T-helper 2 cell treated with Interferon-gamma antibody and Interleukin-4, amounts not matched to agents 100 ng/mL and 5 ng/mL, for 36 hours (primary cell): Measurements from ENCODE around the gene PCMT1. TPM values are rescaled to one million over a fixed set of nuclear protein-coding genes. Genes with fewer than 3 reads are reported as not detected.

Source experiments
- intact Hi-C: fragments of 100-400 bp; cut with micrococcal nuclease; formaldehyde crosslinking; loops from one replicate; pipeline ENCODE4 v1.15.1; 2023
- total RNA-seq: library from RNA; stranded (reverse); gene quantifications from 2 replicates; pipeline ENCODE4 v1.2.3, GENCODE V29; 2022

The PCMT1 gene
- 88.0 and 89.8 TPM in 2 replicates for total RNA-seq

DNA sequence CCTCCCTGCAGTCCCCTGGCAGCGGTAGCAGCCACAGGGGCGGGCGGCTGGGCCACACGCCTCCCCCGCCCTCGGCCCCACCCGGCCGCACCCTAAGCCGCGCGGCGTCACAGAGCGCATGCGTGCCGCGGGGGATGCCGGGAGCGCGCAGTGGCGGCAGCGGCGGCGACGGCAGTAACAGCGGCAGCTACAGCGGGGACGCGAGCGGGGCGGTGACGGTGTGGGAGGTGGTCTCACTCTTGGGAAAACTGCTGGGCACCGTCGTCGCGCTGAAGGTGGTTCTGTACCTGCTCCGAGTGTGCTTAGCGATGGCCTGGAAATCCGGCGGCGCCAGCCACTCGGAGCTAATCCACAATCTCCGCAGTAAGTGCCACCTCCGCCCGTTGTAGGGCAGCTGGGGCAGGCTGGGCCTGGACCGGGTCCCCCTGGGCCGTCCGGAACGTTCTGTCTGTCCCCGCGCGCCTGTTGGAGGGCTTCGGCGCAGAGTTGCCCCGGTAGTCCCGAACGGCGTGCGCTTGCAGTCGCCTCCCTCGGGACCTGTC is at the start of gene PCMT1:
Gene PCMT1 (plus strand): TSS at position 148 of the 542 bp plus-strand sequence. CDS start 161 bp downstream, at position 309.
- intact Hi-C loops, result loop anchor here (1.0 to 5.0 kb wide), 3 partner anchors 101 to 432 kb away; partner anchors contain the start of genes KATNA1, PPIL4 and TAB2

DNA sequence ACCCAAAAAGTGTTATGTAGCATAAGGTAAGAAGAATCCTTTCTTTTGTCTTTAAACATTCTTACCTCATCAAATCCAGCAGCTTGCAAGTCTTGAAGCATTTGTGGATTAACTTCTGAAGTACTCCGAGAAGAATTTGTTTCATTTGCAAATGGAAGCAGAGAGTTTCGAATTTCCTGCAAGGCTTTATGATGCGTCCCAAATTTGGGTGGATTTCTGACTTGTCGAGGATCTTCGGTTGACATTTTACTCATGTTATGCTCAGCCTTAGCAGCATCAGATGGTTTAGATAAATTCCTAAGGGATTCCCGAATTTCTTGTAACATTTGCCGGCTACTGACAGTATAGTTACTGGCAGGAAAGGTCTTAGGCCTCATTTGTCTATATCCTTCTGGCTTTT is 47.8 kb upstream of the PCMT1 start:
- intact Hi-C loops, result no loop called here

DNA sequence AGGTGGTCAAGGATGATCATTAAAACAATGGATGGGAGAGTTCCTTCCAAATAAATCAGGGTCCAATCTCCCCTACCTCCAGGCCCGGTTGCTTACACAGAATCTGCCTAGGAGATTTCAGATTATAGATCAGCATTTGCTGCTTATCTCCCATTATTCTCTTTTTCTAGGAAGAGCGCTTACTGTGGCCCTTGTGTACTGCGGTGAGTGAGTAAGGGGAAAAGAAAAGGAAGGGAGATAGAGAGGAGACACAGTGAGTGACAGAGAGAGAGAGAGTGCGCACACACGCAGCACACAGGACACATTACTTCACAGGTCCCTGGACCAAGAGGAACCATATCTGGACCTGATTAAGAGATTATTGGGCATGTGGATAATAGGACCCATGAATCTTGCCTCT is 37.8 kb upstream of the PCMT1 start:
- intact Hi-C loops, result loop anchor here (10.0 kb wide), 1 partner anchor 293 kb away; no protein-coding TSS in a partner anchor

DNA sequence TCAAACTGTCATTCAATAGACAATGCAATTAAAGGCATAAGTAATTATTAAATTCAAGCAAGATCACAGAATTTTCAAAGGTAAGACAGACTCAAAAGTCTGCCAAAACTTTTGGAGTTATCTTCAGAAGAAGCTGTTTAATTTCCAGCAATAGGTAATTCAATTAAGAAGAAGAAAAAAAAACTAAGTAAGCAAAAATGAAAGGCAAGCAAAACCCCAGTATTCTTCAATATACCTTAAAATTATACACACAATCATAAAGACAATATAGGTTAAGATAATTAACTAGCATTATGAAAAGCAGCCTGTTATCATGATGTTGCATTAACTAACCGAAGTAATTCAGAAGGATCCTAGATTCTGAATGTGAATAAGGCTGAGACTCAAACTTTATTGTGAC is 35.1 kb upstream of the PCMT1 start:
- intact Hi-C loops, result loop anchor here (10.0 kb wide), 1 partner anchor 290 kb away; no protein-coding TSS in a partner anchor

DNA sequence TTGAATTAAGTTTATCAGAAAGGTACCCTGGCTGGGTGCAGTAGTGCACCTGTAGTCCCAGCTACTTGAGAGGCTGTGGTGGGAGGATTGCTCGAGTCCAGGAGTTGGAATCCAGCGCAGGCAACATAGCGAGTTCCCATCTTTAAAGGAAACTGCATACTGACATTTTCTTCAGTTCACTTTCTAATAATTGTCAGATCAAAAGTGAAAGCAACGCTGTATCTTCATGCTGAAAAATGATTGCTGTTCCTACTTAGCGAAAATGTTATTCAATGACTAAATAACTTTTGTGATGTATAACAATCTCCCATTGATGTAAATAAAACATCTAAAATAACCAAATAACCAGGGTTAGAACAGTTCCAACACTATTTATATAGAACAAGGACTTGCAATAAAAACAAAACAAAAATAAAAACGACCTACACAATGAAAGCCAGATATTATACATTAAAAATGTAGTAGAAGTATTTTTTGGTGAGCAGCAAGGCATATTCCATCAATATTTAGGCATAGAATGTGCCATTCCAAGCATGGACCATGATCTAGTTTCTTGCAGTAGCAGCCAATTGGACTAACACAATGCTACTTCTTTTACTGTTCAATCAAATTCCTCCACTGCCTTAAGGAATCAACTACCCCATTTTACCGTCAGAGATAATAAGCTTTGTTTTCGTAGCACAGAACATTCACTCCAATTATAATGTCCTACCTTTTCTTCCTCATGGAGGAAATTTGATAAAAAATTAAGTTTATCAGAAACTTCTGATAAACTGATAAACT is 33.2 kb upstream of the PCMT1 start:
- intact Hi-C loops, result loop anchor here (10.0 kb wide), 1 partner anchor 288 kb away; no protein-coding TSS in a partner anchor

DNA sequence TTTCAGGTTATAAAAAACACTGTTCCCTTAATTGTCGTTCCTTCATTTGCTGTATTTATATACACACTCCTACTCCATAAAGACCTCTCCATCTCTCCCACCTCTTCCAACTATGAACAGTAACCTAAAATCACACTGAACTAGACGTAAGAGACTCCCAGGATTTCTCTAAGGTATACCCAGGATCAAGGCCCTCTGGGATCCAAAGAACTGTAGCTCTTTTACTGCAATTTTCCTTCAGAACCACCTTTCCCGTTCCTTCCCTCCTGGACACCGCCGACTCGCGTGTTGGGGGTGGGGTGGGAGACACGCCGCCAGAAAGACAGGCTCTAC is 32.3 kb upstream of the PCMT1 start:
- intact Hi-C loops, result loop anchor here (10.0 kb wide), 1 partner anchor 288 kb away; no protein-coding TSS in a partner anchor

DNA sequence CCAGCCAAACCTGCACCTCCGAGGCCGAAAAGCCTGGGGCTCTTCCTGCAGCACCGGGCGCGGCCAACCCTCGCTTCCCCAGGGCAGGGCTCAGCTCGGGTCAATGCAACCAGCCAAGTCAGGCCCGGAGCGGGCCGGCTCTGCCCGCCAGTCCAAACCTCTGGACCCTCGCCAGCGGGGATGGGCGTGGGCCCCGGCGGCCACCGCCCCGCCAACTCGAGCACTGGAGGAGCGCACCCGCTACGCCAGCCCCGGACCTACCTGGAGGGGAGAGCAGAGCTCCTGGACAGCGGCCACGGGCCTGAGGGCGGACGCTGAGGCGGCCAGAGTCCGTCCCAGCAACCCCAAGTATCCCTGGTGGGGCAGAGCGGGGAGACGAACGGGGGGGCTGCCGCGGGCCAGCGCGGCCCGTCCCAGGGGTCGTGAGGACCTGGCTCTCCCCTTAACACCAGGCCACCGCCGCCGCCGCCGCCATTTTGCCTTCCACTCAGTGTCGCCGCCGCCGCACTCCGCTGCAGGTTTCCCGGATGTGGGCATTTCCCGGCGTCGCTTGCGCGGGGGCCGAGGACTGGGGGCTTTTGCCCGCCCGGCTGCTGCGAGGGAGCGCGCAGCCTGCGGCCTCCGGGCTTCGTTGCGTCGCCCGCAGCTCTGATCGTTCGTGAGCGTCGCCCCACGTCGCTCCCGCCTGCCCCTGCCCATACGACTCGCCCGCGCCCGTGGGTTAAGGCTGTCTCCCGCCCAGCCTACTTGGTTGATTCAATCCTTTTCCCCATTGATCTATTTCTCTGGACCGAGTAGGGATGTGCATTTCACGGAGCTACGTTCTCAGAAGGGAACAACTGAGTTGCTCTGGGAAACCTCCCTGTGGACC is 31.7 kb upstream of the PCMT1 start, which contains the start of gene LATS1:
Gene LATS1 (minus strand): TSS at position 514 of the 871 bp plus-strand sequence. CDS start 15,975 bp downstream, outside the sequence.
- intact Hi-C loops, result loop anchor here (1.0 to 10.0 kb wide), 7 partner anchors 28 to 287 kb away; partner anchors contain the start of genes GINM1, KATNA1, LRP11 and NUP43

DNA sequence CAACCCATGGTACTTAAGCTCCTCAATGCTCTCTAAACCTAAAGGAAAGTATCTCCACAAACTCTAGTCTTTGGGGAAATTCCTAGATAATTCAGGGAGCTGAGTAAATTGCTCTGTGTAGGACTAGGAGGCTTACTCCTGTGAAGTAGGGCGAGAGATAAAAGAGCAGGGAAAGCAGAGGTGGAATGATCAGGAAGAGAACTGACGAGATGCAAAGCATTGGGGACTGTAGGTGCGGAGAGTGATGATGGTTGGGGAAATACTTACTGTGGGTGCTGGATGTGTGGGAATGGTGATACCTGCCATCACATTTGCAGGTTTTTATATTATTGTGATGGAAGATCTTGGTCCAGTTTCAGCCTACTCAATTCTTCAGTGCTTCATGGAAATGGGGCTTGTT is 30.0 kb upstream of the PCMT1 start:
- intact Hi-C loops, result loop anchor here (2.0 to 10.0 kb wide), 2 partner anchors 145 to 285 kb away; partner anchors contain the start of gene LRP11

DNA sequence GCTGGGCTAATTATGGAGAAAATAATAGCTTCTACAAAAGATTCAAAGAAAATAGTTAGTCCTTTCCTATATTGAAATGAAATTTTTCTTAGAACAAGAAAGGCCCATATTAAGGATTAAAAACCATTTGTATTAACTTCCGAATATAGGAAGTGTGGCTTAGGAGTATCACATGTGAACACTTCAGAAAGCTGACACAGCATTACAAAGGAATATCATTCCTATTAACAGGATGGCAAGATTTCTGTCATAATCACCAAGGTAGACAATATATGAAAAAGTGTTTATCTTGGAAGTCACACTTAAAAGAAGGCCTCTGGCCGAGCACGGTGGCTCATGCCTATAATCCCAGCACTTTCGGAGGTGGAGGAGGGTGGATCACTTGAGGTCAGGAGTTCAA is 26.3 kb upstream of the PCMT1 start:
- intact Hi-C loops, result loop anchor here (1.0 to 5.0 kb wide), 3 partner anchors 99 to 204 kb away; no protein-coding TSS in a partner anchor

DNA sequence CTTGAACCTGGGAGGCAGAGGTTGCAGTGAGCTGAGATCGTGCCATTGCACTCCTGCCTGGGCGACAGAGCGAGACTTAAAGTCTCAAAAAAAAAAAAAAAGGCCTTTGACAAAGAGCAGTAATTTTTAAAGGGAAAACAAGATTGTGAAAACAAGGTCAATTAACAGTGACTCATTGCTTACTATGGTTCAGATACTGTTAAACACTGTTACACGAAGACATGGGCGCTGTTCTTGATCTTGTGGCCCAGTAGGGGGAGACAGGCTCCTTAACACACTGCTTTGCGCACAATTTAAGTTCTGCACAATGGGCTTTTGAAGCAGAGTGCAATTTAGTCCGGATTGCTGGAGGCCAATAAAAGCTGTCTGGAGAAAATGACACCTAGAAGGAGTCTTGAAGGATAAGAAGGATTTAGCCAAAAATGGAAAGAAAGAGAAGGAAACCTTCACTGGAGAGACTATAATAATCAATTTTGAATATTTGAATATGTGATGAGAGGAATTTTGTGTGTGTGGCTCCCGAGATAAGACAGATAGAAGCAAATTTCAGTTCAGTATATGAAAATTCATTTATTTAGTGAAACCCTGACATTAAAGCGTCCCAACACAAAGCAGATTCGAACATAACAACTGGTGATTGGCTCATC is 25.6 kb upstream of the PCMT1 start:
- intact Hi-C loops, result loop anchor here (1.0 to 5.0 kb wide), 3 partner anchors 98 to 203 kb away; no protein-coding TSS in a partner anchor

DNA sequence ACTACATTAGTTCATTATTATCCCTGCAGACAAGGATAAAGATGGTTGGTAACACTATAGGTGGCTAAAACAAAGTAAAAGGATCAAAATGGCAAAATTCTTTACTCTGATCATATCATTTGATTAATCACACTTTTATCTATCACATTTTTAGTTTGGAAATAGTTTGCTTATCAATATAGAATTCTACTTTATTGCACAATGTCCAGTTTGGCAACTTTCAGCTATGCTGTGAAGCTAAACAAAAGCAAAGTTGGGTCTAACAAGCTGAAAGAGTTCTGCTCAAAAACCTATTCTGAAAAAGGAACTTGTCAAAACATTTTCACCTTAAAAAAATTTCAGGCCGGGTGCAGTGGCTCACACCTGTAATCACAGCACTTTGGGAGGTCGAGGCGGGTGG is 23.8 kb upstream of the PCMT1 start:
- intact Hi-C loops, result no loop called here

DNA sequence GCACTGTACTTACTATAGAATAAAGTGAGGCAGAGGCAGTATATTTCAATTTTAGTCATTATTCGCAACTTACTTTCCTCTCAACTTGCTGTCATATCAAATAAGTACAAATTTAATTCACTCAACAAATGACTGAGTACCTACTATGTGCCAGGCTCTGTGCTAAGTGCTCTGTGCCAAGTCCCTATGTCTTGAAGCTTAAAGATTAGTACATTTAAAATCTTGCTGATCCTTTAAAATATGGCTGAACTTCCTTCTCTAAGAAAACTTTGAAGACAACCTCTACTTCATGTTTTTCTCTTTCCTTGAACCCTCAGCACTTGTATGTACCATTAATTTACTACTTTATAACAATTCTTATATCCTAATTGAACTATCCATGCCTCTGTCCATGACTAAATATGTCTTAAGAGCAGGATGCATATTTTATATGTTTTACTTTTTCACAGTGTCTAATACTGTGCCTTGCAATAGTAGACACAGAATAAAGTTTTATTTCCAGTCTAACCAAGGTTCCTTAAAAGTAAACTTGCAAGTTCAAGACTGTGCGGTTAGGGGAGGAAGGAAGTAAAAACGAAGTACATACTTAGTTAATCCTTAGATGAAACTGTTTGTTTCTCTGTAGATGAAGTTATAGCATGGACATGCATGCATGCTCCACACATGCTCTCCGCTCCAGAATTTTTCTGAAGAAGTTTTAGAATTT is 21.6 kb upstream of the PCMT1 start:
- intact Hi-C loops, result no loop called here

DNA sequence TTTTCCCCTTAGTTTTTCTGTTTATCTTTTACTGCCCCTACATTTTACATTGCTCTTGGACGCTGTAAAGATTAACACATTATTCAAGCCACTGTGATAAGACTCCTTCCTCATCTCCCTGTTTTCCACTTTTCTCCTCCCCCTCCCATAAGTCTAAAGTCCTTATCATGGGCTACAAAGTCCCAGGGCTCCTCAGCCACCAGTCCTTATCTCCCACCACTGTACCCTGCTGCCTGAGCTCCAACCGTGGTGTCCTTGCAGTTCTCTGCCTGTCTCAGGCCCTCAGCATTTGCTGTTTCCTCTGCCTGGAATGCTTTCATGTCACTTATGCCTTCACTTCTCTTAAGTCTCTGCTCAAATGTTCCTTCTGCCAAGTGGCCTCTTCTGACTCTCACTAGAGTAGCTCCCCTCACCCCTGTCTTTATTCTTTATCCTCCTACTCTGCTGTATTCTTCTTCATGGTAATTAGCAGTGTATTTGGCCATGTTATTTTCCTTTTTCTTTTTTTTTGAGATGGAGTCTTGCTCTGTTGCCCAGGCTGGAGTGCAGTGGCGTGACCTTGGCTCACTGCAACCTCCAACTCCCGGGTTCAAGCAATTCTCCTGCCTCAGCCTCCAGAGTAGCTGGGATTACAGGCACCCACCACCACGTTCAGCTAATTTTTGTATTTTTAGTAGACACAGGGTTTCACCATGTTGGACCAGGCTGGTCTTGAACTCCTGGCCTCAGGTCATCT is 20.9 kb upstream of the PCMT1 start:
- intact Hi-C loops, result no loop called here

DNA sequence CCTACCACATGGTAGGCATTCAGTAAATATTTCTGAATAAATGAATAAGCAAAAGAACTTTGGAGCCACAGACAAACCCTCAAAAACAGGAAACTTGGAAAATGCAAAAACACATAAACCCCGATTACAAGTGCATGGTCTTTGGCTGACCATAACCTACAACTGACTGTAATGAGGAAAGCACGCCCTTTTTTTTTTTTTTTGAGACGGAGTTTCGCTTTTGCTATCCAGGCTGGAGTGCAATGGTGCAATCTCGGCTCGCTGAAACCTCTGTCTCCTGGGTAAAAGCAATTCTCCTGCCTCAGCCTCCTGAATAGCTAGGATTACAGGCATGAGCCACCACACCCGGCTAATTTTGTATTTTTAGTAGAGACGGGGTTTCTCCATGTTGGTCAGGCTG is 19.7 kb upstream of the PCMT1 start:
- intact Hi-C loops, result no loop called here

DNA sequence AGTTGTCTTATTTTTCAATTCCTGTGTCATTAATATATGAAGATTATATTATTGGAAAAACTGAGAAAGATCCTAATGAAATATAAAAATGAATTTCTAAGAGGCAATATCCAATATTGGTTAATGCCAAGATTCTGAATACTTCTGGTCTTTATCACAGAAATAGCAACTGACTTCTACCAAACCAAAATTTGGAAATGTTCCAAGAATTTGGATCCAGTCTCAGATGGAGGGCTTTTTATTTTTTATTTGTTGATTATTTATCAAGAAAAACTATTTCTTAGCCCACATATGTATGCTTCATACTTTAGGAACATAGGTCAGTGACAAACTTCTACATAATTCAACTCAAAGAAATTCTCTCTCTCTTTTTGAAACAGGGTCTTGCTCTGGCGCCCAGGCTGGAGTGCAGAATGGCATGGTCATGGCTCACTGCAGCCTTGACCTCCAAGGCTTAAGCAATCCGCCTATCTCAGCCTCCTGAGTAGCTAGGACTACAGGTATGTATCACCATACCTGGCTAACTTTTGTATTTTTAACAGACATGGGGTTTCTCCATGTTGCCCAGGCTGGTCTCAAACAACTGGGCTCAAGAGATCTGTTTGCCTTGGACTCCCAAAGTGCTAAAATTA is 16.3 kb upstream of the PCMT1 start:
- intact Hi-C loops, result no loop called here

DNA sequence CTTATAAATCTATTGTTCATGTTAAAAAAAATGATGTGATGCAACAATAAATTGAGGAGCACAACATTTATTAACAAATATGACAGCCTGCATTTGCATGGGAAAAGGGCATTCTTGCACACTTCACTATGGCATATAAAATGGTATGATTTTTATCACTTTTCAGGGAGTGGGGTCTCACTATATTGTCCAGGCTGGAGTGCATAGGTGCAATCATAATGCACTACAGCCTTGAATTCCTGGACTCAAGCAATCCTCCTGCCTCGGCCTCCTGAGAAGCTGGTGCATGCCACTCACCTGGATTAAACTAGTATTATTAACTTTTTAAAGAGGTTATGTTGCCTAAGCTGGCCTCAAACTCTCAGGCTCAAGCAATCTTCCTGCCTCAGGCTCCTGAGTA is 14.6 kb upstream of the PCMT1 start:
- intact Hi-C loops, result no loop called here

DNA sequence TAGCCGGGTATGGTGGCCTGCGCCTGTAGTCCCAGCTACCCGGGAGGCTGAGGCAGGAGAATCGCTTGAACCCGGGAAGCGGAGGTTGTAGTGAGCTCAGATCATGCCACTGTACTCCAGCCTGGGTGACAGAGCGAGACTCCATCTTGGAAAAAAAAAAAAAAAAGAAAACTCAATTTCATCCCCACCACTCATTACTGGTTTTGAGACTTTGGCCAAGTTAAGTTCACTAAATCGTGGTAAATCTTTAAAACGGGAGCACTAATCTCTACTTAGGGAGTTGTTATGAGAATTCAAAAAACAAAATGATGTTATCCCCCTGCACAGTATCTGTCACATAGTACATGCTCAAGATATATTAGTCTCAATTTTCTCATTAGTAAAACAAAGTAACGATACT is 4.3 kb upstream of the PCMT1 start:
- intact Hi-C loops, result loop anchor here (5.0 kb wide), 1 partner anchor 428 kb away; the partner anchor contains the start of gene TAB2

DNA sequence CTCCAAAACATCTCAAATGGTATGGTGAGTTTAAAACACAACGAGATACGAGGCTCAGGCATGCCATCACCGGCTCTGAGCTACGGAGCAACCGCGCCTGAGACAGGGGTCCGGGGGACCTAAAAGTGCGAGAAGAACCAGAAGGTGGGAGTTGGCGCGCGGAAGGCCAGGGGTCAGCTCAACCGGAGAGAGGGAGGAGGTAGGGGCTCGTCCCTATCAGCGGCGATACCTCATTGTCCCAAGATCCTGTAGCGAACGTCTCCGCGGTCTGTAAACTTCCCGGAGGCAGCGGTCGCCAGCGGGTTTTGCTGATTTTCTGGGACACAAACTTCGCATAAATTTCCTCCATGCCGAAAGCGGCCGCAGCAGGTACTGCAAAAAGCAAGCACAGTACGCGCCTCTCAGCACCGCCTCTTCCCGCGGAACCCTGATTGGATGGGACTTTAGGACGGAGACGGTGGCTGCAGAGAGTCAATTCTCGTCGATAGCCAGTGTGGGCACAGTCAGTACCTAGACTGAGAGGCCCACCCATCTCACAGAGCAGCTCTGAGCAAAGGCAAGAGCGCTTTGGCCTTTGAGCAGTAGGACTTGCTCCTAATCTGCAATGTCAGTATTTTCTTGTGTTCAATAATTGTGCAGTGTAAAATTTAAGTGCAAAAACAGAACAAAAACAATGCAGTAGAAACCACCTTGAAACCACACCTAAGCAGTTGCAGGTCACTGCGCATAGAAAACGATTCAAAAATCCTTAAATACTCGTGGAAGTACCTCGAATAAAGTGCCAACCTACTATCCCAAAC is 3.2 kb upstream of the PCMT1 start, which contains the start of gene NUP43:
Gene NUP43 (minus strand): TSS at position 383 of the 800 bp plus-strand sequence. CDS start 34 bp downstream, at position 349.
- intact Hi-C loops, result loop anchor here (1.0 to 5.0 kb wide), 4 partner anchors 28 to 429 kb away; partner anchors contain the start of genes GINM1, LATS1, LRP11 and TAB2
